AG10803 (cell line): Measurements from ENCODE around the gene YY1.
A peak's percentile ranks its signal among the peaks of the same experiment; 100 is the strongest.

Source experiments
- DNase-seq: peaks from one replicate; pipeline ENCODE4 v3.0.0; 2010; ENCODE audit warnings: low read depth
- H3K4me3 ChIP-seq: 2 replicates; pipeline ENCODE4 v1.5.1; 2011; ENCODE audit warnings: mild to moderate bottlenecking, low read length, control low read depth
- TF ChIP-seq, protein P1 (sequence below): conservative IDR thresholded peaks from 2 replicates; pipeline ENCODE4 v1.5.1; 2011; ENCODE audit warnings: mild to moderate bottlenecking, low read length, control low read depth, inconsistent platforms

The YY1 gene

GRCh38 chr14:100215330-100215885 is 23.5 kb upstream of the YY1 start:
- H3K4me3 ChIP-seq, result no peak overlapping the region
- DNase-seq, result no peak
- TF ChIP-seq, protein P1, sequence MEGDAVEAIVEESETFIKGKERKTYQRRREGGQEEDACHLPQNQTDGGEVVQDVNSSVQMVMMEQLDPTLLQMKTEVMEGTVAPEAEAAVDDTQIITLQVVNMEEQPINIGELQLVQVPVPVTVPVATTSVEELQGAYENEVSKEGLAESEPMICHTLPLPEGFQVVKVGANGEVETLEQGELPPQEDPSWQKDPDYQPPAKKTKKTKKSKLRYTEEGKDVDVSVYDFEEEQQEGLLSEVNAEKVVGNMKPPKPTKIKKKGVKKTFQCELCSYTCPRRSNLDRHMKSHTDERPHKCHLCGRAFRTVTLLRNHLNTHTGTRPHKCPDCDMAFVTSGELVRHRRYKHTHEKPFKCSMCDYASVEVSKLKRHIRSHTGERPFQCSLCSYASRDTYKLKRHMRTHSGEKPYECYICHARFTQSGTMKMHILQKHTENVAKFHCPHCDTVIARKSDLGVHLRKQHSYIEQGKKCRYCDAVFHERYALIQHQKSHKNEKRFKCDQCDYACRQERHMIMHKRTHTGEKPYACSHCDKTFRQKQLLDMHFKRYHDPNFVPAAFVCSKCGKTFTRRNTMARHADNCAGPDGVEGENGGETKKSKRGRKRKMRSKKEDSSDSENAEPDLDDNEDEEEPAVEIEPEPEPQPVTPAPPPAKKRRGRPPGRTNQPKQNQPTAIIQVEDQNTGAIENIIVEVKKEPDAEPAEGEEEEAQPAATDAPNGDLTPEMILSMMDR, result no peak

- H3K4me3 ChIP-seq, result no peak overlapping the region
- no peak for DNase-seq
- TF ChIP-seq, protein P1, result no peak
Measured at GRCh38 chr14:100219126-100219785, 19.7 kb upstream of the YY1 start.

DNA sequence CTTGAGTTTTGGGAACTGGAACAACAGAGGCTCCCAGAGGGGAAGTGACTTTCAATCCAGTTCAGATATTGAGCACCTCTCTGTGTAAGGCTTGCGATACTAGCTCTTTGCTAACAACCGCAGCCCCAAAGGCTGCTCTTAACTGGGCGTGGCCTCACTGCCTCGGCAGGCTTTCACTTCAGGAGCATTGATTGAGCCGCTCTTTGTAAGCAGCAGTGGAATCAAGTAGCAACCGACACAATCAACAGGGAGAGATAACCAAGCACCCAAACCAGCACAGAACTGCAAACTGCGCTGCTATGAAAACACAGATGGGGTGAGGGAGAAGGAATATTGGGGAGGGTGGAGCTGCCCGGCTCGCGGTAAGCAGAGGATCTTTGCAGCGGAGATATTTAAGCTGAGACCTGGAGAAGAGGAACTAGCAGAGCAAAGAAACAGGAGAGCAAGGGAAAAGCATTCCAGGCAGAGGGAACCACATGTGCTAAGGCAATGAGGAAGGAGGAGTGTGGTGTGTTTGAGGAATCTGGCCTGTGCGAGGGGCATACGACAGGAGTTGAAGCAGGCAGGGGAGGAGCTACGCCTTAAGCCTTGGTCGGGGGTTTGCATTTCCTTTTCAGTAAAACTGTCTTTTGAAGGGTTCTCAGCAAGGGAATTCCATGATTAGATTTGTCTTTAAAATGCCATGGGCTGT is 17.3 kb upstream of the YY1 start:
- TF ChIP-seq, protein P1, result no peak
- H3K4me3 ChIP-seq, result peak overlapping the region; percentile 60
- peak; percentile 46 for DNase-seq

- H3K4me3 ChIP-seq, result peak overlapping the region; percentile 60; the same call in 1 of the 2 replicates
- DNase-seq, result no peak
- TF ChIP-seq, protein P1, result no peak
Measured at GRCh38 chr14:100222224-100223093, 16.5 kb upstream of the YY1 start.

DNA sequence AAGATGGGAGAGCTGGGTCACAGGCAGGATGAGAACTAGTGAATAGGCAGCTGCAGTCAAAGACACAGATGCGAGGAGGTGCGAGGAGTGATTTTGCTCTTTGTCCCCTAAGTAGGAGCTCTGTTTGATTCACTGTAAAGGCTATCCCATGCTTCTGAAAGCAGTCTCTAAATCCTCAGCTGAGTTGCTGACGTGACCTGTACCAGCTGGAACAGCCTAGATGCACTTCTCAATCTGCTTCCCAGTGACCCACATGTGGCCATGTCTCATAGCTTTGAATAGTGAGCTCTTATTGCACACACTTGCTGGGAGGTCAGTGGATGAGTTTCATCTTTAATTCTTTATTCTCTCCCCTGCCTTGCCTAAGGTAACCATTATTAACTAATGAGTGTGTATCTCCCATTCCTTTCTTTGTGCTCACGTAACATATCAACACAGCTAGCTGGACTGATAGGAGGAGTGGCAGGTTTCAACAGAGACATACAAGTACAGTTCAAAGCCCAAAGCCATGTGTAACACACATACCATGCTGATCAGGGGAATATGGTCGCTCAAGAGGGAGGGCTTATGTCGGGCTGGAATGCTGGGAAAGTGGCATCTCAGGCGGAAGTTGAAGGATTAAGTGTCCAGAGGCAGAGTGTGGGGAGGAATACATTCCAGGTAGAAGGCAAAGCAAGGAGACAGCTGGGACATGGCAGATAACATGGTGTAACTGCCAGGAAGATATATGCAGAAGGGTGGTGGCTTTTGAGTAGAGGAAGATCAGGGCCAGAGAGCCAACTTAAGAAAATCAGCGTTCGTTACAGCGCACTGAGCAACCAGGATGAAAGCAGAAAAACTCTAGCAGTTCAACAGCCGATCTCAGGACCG is 15.4 kb upstream of the YY1 start:
- H3K4me3 ChIP-seq, result no peak overlapping the region
- TF ChIP-seq, protein P1, result no peak
- DNase-seq, result no peak

- no peak overlapping the region for H3K4me3 ChIP-seq
- TF ChIP-seq, protein P1, result no peak
- no peak for DNase-seq
Measured at GRCh38 chr14:100224229-100224866, 14.6 kb upstream of the YY1 start.
